Fibroblast of villous mesenchyme (primary cell): ENCODE results near the gene KLK13. TPM values are rescaled to one million over a fixed set of nuclear protein-coding genes. Genes with fewer than 3 reads are reported as not detected.
A peak's percentile ranks its signal among the peaks of the same experiment; 100 is the strongest.

ENCODE experiments used
- DNase-seq: peaks from one replicate; pipeline ENCODE4 v3.0.0-alpha.2; 2010; ENCODE audit warnings: low read depth
- H3K4me3 ChIP-seq: 2 replicates; pipeline ENCODE4 v1.5.1; 2011; ENCODE audit warnings: low read depth, mild to moderate bottlenecking, low read length
- total RNA-seq: library from RNA; depleted of rRNA; stranded (reverse); fragments of >200 nt; gene quantifications from 2 replicates; pipeline ENCODE4 v1.2.3, GENCODE V29; 2012
- TF ChIP-seq, protein P1 (sequence below): IDR thresholded peaks from 2 replicates; pipeline ENCODE4 v1.5.1; 2012; ENCODE audit warnings: low read depth, mild to moderate bottlenecking, low read length; ENCODE audit not compliant: insufficient read depth

The KLK13 gene
- total RNA-seq, 1 donor, result not detected

DNA sequence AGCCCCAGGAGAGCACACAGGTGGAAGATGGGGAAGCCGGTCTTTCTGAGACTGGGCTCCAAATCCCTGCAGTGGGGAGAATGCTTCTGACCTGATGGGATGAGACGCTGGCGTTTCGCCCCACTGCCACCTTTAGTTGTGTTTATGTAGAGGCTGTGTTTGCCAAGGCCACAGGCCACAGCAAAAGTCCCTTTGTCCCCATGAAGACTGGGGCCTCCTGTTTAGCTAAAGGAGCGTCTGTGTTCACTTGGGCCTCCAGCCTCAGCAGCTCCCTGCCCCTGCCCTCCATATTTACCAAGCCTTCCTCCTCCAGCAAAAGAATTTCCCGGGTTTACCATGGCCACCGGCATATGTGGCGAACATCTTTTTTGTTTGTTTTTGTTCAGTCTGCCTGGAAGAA lies 28.2 kb upstream of the KLK13 start:
- H3K4me3 ChIP-seq, result no peak overlapping the region
- no peak for DNase-seq
- TF ChIP-seq, protein P1, sequence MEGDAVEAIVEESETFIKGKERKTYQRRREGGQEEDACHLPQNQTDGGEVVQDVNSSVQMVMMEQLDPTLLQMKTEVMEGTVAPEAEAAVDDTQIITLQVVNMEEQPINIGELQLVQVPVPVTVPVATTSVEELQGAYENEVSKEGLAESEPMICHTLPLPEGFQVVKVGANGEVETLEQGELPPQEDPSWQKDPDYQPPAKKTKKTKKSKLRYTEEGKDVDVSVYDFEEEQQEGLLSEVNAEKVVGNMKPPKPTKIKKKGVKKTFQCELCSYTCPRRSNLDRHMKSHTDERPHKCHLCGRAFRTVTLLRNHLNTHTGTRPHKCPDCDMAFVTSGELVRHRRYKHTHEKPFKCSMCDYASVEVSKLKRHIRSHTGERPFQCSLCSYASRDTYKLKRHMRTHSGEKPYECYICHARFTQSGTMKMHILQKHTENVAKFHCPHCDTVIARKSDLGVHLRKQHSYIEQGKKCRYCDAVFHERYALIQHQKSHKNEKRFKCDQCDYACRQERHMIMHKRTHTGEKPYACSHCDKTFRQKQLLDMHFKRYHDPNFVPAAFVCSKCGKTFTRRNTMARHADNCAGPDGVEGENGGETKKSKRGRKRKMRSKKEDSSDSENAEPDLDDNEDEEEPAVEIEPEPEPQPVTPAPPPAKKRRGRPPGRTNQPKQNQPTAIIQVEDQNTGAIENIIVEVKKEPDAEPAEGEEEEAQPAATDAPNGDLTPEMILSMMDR, result no peak

DNA sequence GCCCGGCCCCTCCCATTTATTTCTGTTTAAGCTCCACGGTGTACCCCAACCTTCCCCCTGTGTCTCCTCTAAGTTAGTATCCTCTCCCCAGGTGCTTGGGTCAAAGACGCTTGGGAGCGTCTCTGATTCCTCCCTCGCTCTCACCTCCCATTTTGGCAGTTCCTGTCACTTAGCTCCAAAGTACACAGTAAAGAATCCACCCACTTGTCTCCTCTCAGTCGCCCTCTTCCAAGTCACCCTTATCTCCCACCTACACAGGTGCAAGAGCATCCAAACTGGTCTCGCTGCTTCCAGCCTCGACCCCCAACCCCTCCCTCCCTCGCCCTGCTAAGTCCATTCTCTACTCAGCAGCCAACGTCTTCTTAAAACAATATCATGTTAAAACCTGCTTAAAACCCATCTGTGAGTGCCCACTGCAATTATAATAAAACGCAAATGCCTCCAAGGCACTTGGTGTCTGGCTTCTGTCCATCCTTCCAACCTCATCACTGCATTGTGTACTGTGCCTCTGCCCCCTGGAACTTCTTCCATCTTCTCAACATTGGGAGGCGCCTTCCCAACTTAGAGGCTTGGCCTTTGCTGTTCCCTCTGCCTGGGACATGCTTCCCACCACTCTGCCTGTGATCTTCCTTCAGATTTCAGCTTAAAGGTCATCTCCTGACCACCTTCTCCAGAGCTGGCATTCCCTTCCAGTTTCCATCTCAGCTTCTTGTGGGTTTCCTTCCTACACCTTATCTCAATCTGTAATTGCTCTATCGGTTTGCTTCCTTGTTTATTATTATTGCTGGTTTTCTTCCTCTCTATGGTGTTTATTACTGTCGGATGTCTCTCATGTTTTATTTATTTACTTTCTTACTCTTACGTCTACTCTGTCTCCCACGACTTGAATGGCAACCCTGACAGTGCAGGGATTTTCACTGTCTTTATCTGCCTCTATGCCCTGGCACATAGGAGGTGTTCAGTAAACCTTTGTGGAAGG lies 27.3 kb upstream of the KLK13 start:
- TF ChIP-seq, protein P1, result no peak
- H3K4me3 ChIP-seq, result no peak overlapping the region
- DNase-seq, result no peak

- TF ChIP-seq, protein P1, result no peak
- H3K4me3 ChIP-seq, result no peak overlapping the region
- no peak for DNase-seq
Observed at GRCh38 chr19:51091126-51091525, 26.2 kb upstream of the KLK13 start.

DNA sequence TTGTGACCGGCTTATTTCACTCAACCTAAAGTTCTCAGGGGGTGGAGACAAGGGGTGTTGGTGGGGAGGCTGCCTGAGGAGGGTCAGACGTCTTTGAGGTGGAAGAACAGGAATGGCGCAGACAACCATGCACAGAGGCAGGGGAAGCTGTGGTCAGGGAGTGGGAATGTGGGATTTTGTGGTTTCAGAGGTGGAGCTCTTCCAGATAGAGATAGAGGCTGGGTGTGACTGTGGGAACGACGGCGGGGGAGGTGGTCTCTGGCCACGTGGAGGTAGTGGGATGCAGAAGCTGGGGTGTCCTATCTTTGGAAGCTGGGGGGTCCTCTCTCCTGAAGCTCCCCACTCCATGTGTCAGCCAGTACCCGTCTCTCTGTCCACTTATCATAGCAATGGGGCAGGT lies 25.6 kb upstream of the KLK13 start:
- peak; percentile 4 for DNase-seq
- TF ChIP-seq, protein P1, result no peak
- H3K4me3 ChIP-seq, result no peak overlapping the region

DNA sequence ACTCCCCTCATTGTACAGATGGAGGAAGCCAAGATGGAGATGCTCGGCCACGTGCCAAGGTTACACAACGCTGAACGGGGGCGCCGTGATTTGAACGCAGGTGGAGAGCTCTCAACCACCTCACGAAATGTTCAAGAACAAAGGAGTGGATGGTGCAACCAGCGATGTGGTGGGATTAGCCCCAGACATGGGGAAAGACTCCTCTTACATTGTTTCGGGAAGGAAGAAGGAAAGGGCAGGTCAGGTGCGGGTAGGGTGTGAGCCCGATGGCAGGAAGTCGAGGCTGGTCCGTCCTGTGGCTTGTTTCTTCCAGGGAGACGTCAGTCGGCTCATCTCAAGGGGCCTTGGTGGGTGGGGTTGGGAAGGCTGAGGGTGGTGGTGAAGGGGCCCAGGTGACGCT lies 24.9 kb upstream of the KLK13 start:
- no peak overlapping the region for H3K4me3 ChIP-seq
- TF ChIP-seq, protein P1, result no peak
- no peak for DNase-seq

DNA sequence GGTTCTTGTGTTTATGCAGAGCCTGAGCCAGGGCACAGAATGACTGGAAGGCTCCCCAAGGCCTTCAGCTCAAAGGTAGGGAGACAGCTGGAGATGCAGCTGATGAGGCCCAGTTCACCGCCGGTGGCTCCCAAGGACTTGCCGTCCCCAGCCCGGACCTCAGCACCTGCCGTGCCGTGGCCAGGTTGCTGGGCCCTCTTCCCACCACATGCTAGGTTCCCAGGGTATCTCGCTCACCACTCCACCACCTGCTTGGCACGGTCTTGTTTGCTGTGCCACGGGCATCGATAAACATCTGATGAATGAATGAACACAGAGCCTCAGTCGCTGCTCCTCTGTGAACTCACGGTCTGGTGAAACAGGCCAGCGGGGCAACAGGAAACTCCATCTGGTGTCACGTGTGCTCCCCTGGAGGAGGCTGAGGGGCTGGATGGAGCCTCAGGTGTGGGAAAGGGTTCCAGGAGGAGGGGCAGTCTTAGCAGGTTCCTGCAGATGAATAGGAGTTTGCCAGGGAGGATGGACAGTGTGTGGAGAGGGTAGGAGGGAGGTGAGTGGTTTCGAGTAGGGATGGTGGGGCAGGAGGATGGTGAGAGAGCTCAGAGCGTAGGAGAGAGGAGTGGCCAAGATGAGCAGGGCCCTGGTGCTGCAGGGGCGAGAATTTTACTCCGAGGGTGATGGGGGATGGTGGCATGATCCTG lies 21.4 kb upstream of the KLK13 start:
- no peak for DNase-seq
- TF ChIP-seq, protein P1, result no peak
- no peak overlapping the region for H3K4me3 ChIP-seq
